LHCN-M2 (cell line): ENCODE data around the gene MAGEA3. TPM values are rescaled to one million over a fixed set of nuclear protein-coding genes. Genes with fewer than 3 reads are reported as not detected.
"Not testable (repeated sequence)": the region's sequence is repeated elsewhere in the genome, so short reads cannot be mapped to it uniquely, and the experiment has no call there.

Experiments used
- DNase-seq: peaks from one replicate; pipeline ENCODE4 v3.0.0-alpha.2; 2012; ENCODE audit warnings: low read depth
- total RNA-seq: library from RNA; depleted of rRNA; stranded (reverse); fragments of >200 nt; gene quantifications from 2 replicates; pipeline ENCODE4 v1.2.3, GENCODE V29; 2014; rRNA removed

MAGEA3 gene
- total RNA-seq, 1 experiment from 2014 or later, result not detected

DNA sequence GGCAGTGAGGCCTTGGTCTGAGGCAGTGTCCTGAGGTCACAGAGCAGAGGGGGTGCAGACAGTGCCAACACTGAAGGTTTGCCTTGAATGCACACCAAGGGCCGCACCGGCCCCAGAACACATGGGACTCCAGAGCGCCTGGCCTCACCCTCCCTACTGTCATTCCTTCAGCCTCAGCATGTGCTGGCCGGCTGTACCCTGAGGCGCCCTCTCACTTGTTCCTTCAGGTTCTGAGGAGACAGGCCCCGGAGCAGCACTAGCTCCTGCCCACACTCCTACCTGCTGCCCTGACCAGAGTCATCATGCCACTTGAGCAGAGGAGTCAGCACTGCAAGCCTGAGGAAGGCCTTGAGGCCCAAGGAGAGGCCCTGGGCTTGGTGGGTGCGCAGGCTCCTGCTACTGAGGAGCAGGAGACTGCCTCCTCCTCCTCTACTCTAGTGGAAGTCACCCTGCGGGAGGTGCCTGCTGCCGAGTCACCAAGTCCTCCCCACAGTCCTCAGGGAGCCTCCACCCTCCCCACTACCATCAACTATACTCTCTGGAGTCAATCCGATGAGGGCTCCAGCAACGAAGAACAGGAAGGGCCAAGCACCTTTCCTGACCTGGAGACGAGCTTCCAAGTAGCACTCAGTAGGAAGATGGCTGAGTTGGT is 37.4 kb downstream of the MAGEA3 start:
- DNase-seq, result no peak

DNA sequence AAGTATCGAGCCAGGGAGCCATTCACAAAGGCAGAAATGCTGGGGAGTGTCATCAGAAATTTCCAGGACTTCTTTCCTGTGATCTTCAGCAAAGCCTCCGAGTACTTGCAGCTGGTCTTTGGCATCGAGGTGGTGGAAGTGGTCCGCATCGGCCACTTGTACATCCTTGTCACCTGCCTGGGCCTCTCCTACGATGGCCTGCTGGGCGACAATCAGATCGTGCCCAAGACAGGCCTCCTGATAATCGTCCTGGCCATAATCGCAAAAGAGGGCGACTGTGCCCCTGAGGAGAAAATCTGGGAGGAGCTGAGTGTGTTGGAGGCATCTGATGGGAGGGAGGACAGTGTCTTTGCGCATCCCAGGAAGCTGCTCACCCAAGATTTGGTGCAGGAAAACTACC is 37.9 kb downstream of the MAGEA3 start:
- DNase-seq, result not testable (repeated sequence)

DNA sequence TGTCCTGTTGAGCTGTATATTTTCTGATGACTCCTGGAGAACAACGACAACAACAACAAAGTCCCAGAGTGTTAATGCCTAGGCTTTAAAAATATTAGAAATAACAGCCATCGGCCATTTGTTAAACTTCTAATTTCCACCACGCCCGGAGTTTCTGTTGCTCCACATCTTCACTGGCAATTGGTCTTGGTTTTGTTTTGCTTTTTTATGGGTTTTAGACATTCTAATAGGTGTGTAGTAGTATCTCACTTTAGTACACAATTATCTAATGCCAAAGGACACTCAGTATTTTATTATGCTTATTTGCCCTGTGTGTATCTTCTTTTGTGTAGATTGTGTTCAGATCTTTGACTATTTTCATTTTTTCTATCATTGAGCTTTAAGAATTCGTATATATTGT is 40.0 kb downstream of the MAGEA3 start:
- no peak for DNase-seq

Other genes with a start within 250 kb of the MAGEA3 start
- not detected in 2 replicates for gene GABRA3, start 247.5 kb upstream of the MAGEA3 start, total RNA-seq
- not detected in 2 replicates for gene GABRQ, start 60.9 kb upstream of the MAGEA3 start, total RNA-seq
- gene CSAG2, start 10.5 kb downstream of the MAGEA3 start, total RNA-seq, result not detected in 2 replicates
- gene MAGEA2B, start 15.8 kb downstream of the MAGEA3 start, total RNA-seq, result not detected in 2 replicates
- gene CSAG1, start 34.9 kb downstream of the MAGEA3 start, total RNA-seq, result not detected in 2 replicates
- gene MAGEA12, start 35.0 kb downstream of the MAGEA3 start, total RNA-seq, result not detected in 2 replicates
- not detected in 2 replicates for gene MAGEA2, start 55.0 kb downstream of the MAGEA3 start, total RNA-seq
- gene CSAG3, start 60.4 kb downstream of the MAGEA3 start, total RNA-seq, result not detected in 2 replicates
- not detected in 2 replicates for gene MAGEA6, start 70.9 kb downstream of the MAGEA3 start, total RNA-seq
- 48.7 and 52.2 TPM in 2 replicates for gene CETN2, start 132.0 kb downstream of the MAGEA3 start, total RNA-seq
- gene NSDHL, start 132.3 kb downstream of the MAGEA3 start, total RNA-seq, result 14.1 and 15.6 TPM in 2 replicates
- 0.38 and 0.92 TPM in 2 replicates for gene ZNF185, start 199.3 kb downstream of the MAGEA3 start, total RNA-seq